ENCODE data around the gene KANSL1. TPM values are rescaled to one million over a fixed set of nuclear protein-coding genes. Genes with fewer than 3 reads are reported as not detected.

The KANSL1 gene
- total RNA-seq, 2 experiments from 2014 or later: 132 to 140 TPM

GRCh38 chr17:46035112-46035818, 158.0 kb downstream of the KANSL1 start:
- no peaks in the 10 kb centered on the region for H3K9me3 Mint-ChIP-seq
- H3K27ac Mint-ChIP-seq: no peak overlapping the region
- peaks cover 33% of the 10 kb centered on the region for H3K36me3 Mint-ChIP-seq
- H3K27me3 Mint-ChIP-seq: no peaks in the 10 kb centered on the region
- no peak overlapping the region for H3K4me3 Mint-ChIP-seq
- peaks cover 12% of the 10 kb centered on the region for H3K4me1 Mint-ChIP-seq
- DNase-seq (no peak), ATAC-seq (ENCODE audit: low read depth) (no peak)
- POLR2A ChIA-PET: no interaction called here

GRCh38 chr17:46033392-46033791, 159.8 kb downstream of the KANSL1 start:
- ATAC-seq (ENCODE audit: low read depth) (no peak), DNase-seq (no peak)
- H3K9me3 Mint-ChIP-seq: no peaks in the 10 kb centered on the region
- POLR2A ChIA-PET: interaction anchor here (0.7 kb wide), 1 partner anchor 11 kb away, joined by 3 read pairs; no protein-coding TSS in a partner anchor
- no peaks in the 10 kb centered on the region for H3K27me3 Mint-ChIP-seq
- H3K27ac Mint-ChIP-seq: no peak overlapping the region
- H3K36me3 Mint-ChIP-seq: peaks cover 30% of the 10 kb centered on the region
- H3K4me3 Mint-ChIP-seq: no peak overlapping the region
- H3K4me1 Mint-ChIP-seq: peaks cover 14% of the 10 kb centered on the region

- H3K27me3 Mint-ChIP-seq: no peaks in the 10 kb centered on the region
- POLR2A ChIA-PET: interaction anchor here (0.7 kb wide), 1 partner anchor 11 kb away, joined by 3 read pairs; no protein-coding TSS in a partner anchor
- no peak overlapping the region for H3K27ac Mint-ChIP-seq
- no peak overlapping the region for H3K4me3 Mint-ChIP-seq
- peaks cover 12% of the 10 kb centered on the region for H3K4me1 Mint-ChIP-seq
- ATAC-seq (ENCODE audit: low read depth) (no peak), DNase-seq (no peak)
- H3K36me3 Mint-ChIP-seq: peaks cover 26% of the 10 kb centered on the region
- no peaks in the 10 kb centered on the region for H3K9me3 Mint-ChIP-seq
Observed at GRCh38 chr17:46032909-46033308, 160.3 kb downstream of the KANSL1 start.

GRCh38 chr17:46031920-46032319, 161.3 kb downstream of the KANSL1 start:
- Mint-ChIP-seq H3K4me1 (peaks cover 18% of the 10 kb centered on the region), H3K27me3 (no peaks in the 10 kb centered on the region), H3K9me3 (no peaks in the 10 kb centered on the region), H3K4me3 (no peak overlapping the region), H3K36me3 (peaks cover 22% of the 10 kb centered on the region), H3K27ac (no peak overlapping the region)
- DNase-seq (no peak), ATAC-seq (ENCODE audit: low read depth) (no peak)
- POLR2A ChIA-PET: no interaction called here

GRCh38 chr17:46031440-46031839, 161.8 kb downstream of the KANSL1 start:
- H3K4me3 Mint-ChIP-seq: no peak overlapping the region
- POLR2A ChIA-PET: no interaction called here
- peaks cover 16% of the 10 kb centered on the region for H3K4me1 Mint-ChIP-seq
- ATAC-seq (ENCODE audit: low read depth): no peak
- H3K27ac Mint-ChIP-seq: no peak overlapping the region
- peaks cover 19% of the 10 kb centered on the region for H3K36me3 Mint-ChIP-seq
- no peak for DNase-seq
- H3K9me3 Mint-ChIP-seq: no peaks in the 10 kb centered on the region
- no peaks in the 10 kb centered on the region for H3K27me3 Mint-ChIP-seq

- no peak overlapping the region for H3K4me3 Mint-ChIP-seq
- H3K36me3 Mint-ChIP-seq: peaks cover 19% of the 10 kb centered on the region
- peaks cover 16% of the 10 kb centered on the region for H3K4me1 Mint-ChIP-seq
- H3K9me3 Mint-ChIP-seq: no peaks in the 10 kb centered on the region
- no peak for DNase-seq
- POLR2A ChIA-PET: no interaction called here
- no peaks in the 10 kb centered on the region for H3K27me3 Mint-ChIP-seq
- no peak for ATAC-seq (ENCODE audit: low read depth)
- H3K27ac Mint-ChIP-seq: peak overlapping the region; percentile 31
Observed at GRCh38 chr17:46030752-46031151, 162.5 kb downstream of the KANSL1 start.

- peaks cover 18% of the 10 kb centered on the region for H3K36me3 Mint-ChIP-seq
- H3K27ac Mint-ChIP-seq: no peak overlapping the region
- no peak overlapping the region for H3K4me3 Mint-ChIP-seq
Observed at GRCh38 chr17:46029627-46030026, 163.6 kb downstream of the KANSL1 start.

GRCh38 chr17:46028981-46029565, 164.2 kb downstream of the KANSL1 start:
- DNase-seq (no peak), ATAC-seq (ENCODE audit: low read depth) (no peak)
- no peaks in the 10 kb centered on the region for H3K9me3 Mint-ChIP-seq
- peaks cover 16% of the 10 kb centered on the region for H3K36me3 Mint-ChIP-seq
- no peak overlapping the region for H3K27ac Mint-ChIP-seq
- peaks cover 11% of the 10 kb centered on the region for H3K4me1 Mint-ChIP-seq
- H3K27me3 Mint-ChIP-seq: no peaks in the 10 kb centered on the region
- POLR2A ChIA-PET: no interaction called here
- H3K4me3 Mint-ChIP-seq: no peak overlapping the region

More at GRCh38 chr17:46029627-46030026, 163.6 kb downstream of the KANSL1 start:
- POLR2A ChIA-PET: no interaction called here
- DNase-seq: no peak
- no peaks in the 10 kb centered on the region for H3K27me3 Mint-ChIP-seq
- H3K4me1 Mint-ChIP-seq: peaks cover 11% of the 10 kb centered on the region
- ATAC-seq (ENCODE audit: low read depth): no peak
- no peaks in the 10 kb centered on the region for H3K9me3 Mint-ChIP-seq

GRCh38 chr17:46028374-46028773, 164.9 kb downstream of the KANSL1 start:
- H3K27ac Mint-ChIP-seq: no peak overlapping the region
- H3K27me3 Mint-ChIP-seq: no peaks in the 10 kb centered on the region
- DNase-seq: no peak
- H3K4me3 Mint-ChIP-seq: no peak overlapping the region
- H3K9me3 Mint-ChIP-seq: no peaks in the 10 kb centered on the region
- ATAC-seq (ENCODE audit: low read depth): no peak
- peaks cover 16% of the 10 kb centered on the region for H3K36me3 Mint-ChIP-seq
- H3K4me1 Mint-ChIP-seq: peaks cover 11% of the 10 kb centered on the region
- POLR2A ChIA-PET: no interaction called here

GRCh38 chr17:46027976-46028325, 165.3 kb downstream of the KANSL1 start:
- Mint-ChIP-seq H3K27ac (no peak overlapping the region), H3K9me3 (no peaks in the 10 kb centered on the region), H3K36me3 (peaks cover 16% of the 10 kb centered on the region), H3K4me3 (no peak overlapping the region), H3K4me1 (peaks cover 11% of the 10 kb centered on the region), H3K27me3 (no peaks in the 10 kb centered on the region)
- ATAC-seq (ENCODE audit: low read depth) (no peak), DNase-seq (no peak)
- POLR2A ChIA-PET: no interaction called here

GRCh38 chr17:46027048-46027975, 165.9 kb downstream of the KANSL1 start:
- Mint-ChIP-seq H3K9me3 (no peaks in the 10 kb centered on the region), H3K27ac (peak overlapping the region; percentile 34), H3K36me3 (peaks cover 13% of the 10 kb centered on the region), H3K27me3 (no peaks in the 10 kb centered on the region), H3K4me1 (peaks cover 11% of the 10 kb centered on the region), H3K4me3 (no peak overlapping the region)
- POLR2A ChIA-PET: no interaction called here
- ATAC-seq (ENCODE audit: low read depth) (no peak), DNase-seq (no peak)

GRCh38 chr17:46026166-46027047, 166.8 kb downstream of the KANSL1 start:
- Mint-ChIP-seq H3K27ac (no peak overlapping the region), H3K4me1 (peaks cover 11% of the 10 kb centered on the region), H3K36me3 (peaks cover 12% of the 10 kb centered on the region), H3K9me3 (no peaks in the 10 kb centered on the region), H3K27me3 (no peaks in the 10 kb centered on the region), H3K4me3 (no peak overlapping the region)
- no peak for ATAC-seq (ENCODE audit: low read depth)
- POLR2A ChIA-PET: no interaction called here
- no peak for DNase-seq

Data from activated naive CD8-positive, alpha-beta T cell treated with anti-CD3 and anti-CD28 coated beads, Interleukin-2, amount 10 ng/mL, durations not matched to agents 7 days and 5 days (primary cell).